H9 (cell line): ENCODE data around the gene BIN1. TPM values are rescaled to one million over a fixed set of nuclear protein-coding genes. Genes with fewer than 3 reads are reported as not detected.

Experiments used
- DNase-seq: peaks from one replicate; pipeline ENCODE4 v3.0.0-alpha.2; 2017
- H2AFZ ChIP-seq: one replicate; pipeline ENCODE4 v1.6.1; 2013; ENCODE audit warnings: mild to moderate bottlenecking, low read length, control low read depth, moderate library complexity
- H2AK5ac ChIP-seq: 2 replicates; pipeline ENCODE4 v1.6.1; 2013; ENCODE audit warnings: low read length, control low read depth, mixed read lengths; ENCODE audit not compliant: insufficient read length
- H2BK120ac ChIP-seq: one replicate; pipeline ENCODE4 v1.6.1; 2013; ENCODE audit warnings: low read depth, mild to moderate bottlenecking, low read length, control low read depth, inconsistent platforms; ENCODE audit not compliant: poor library complexity, severe bottlenecking
- H2BK12ac ChIP-seq: 2 replicates; pipeline ENCODE4 v1.6.1; 2013; ENCODE audit warnings: low read length, control low read depth, mixed read lengths, low read depth; ENCODE audit not compliant: insufficient read length
- H2BK15ac ChIP-seq: 2 replicates; pipeline ENCODE4 v1.6.1; 2013; ENCODE audit warnings: low read depth, low read length, control low read depth
- H2BK20ac ChIP-seq: one replicate; pipeline ENCODE4 v1.6.1; 2013; ENCODE audit warnings: low read depth, mild to moderate bottlenecking, low read length, control low read depth, inconsistent platforms; ENCODE audit not compliant: poor library complexity, severe bottlenecking
- H2BK5ac ChIP-seq: 2 replicates; pipeline ENCODE4 v1.6.1; 2013; ENCODE audit warnings: low read length, control low read depth, mixed read lengths; ENCODE audit not compliant: insufficient read length
- H3K14ac ChIP-seq: 2 replicates; pipeline ENCODE4 v1.6.1; 2013; ENCODE audit warnings: low read length, control low read depth; ENCODE audit not compliant: insufficient read depth
- H3K18ac ChIP-seq: 2 replicates; pipeline ENCODE4 v1.6.1; 2013; ENCODE audit warnings: low read depth, mild to moderate bottlenecking, mixed read lengths, low read length, control low read depth; ENCODE audit not compliant: insufficient read length
- H3K23ac ChIP-seq: 2 replicates; pipeline ENCODE4 v1.6.1; 2013; ENCODE audit warnings: low read length, control low read depth, mixed read lengths, low read depth; ENCODE audit not compliant: insufficient read length
- H3K23me2 ChIP-seq: 2 replicates; pipeline ENCODE4 v1.6.1; 2013; ENCODE audit warnings: low read depth, mild to moderate bottlenecking, mixed read lengths, low read length, control low read depth; ENCODE audit not compliant: insufficient read length, poor library complexity, severe bottlenecking
- H3K27ac ChIP-seq: 2 replicates; pipeline ENCODE4 v1.5.1; 2013; ENCODE audit warnings: low read length, control low read depth, mixed read lengths, low read depth; ENCODE audit not compliant: insufficient read length
- H3K27me3 ChIP-seq: 2 replicates; pipeline ENCODE4 v1.6.1; 2013; ENCODE audit warnings: low read length, control low read depth, inconsistent platforms; ENCODE audit not compliant: insufficient read depth
- H3K4ac ChIP-seq: 2 replicates; pipeline ENCODE4 v1.6.1; 2013; ENCODE audit warnings: low read depth, mild to moderate bottlenecking, control low read depth, inconsistent platforms, low read length, moderate library complexity
- H3K4me1 ChIP-seq: 2 replicates; pipeline ENCODE4 v1.6.1; 2013; ENCODE audit warnings: low read length, control low read depth, inconsistent platforms; ENCODE audit not compliant: insufficient read depth
- H3K4me2 ChIP-seq: 2 replicates; pipeline ENCODE4 v1.6.1; 2013; ENCODE audit warnings: low read length, control low read depth, mixed read lengths; ENCODE audit not compliant: insufficient read length, insufficient read depth
- H3K56ac ChIP-seq: 2 replicates; pipeline ENCODE4 v1.6.1; 2013; ENCODE audit warnings: low read depth, mild to moderate bottlenecking, mixed read lengths, low read length, control low read depth; ENCODE audit not compliant: insufficient read length
- H3K79me1 ChIP-seq: 2 replicates; pipeline ENCODE4 v1.6.1; 2013; ENCODE audit warnings: low read depth, mild to moderate bottlenecking, moderate library complexity, low read length, control low read depth, inconsistent platforms; ENCODE audit not compliant: insufficient read depth, poor library complexity, severe bottlenecking
- H3K79me2 ChIP-seq: 2 replicates; pipeline ENCODE4 v1.6.1; 2013; ENCODE audit warnings: low read length, control low read depth, inconsistent platforms; ENCODE audit not compliant: insufficient read depth
- H3K9ac ChIP-seq: 2 replicates; pipeline ENCODE4 v1.6.1; 2013; ENCODE audit warnings: low read length, control low read depth, mixed read lengths; ENCODE audit not compliant: insufficient read length; ENCODE audit errors: extremely low read depth
- H3K9me3 ChIP-seq: one replicate; pipeline ENCODE4 v1.6.1; 2013; ENCODE audit warnings: low read depth, low read length, inconsistent platforms; ENCODE audit not compliant: control insufficient read depth
- H3T11ph ChIP-seq: one replicate; pipeline ENCODE4 v1.6.1; 2013; ENCODE audit warnings: mild to moderate bottlenecking, low read length, control low read depth, inconsistent platforms
- H4K20me1 ChIP-seq: one replicate; pipeline ENCODE4 v1.6.1; 2013; ENCODE audit not compliant: control insufficient read depth, insufficient read length, insufficient read depth
- H4K5ac ChIP-seq: 2 replicates; pipeline ENCODE4 v1.6.1; 2013; ENCODE audit warnings: low read depth, mild to moderate bottlenecking, mixed read lengths, low read length, control low read depth; ENCODE audit not compliant: insufficient read length
- H4K8ac ChIP-seq: replicated peaks from 2 replicates; pipeline ENCODE4 v1.6.1; 2013; ENCODE audit warnings: low read length, control low read depth, mixed read lengths, low read depth; ENCODE audit not compliant: insufficient read length
- H4K91ac ChIP-seq: 2 replicates; pipeline ENCODE4 v1.6.1; 2013; ENCODE audit warnings: low read depth, mild to moderate bottlenecking, moderate library complexity, mixed read lengths, low read length, control low read depth; ENCODE audit not compliant: insufficient read length
- H3K27ac Mint-ChIP-seq, 3 experiments: 2 replicates in 2 of 3; 3 replicates in 1 of 3; pipeline ENCODE4 v1.8.0; 2020 to 2021; ENCODE audit warnings: mixed read lengths in 3 of 3, mild to moderate bottlenecking in 1 of 3, moderate library complexity in 1 of 3
- H3K27me3 Mint-ChIP-seq: 2 replicates; pipeline ENCODE4 v1.8.0; 2021; ENCODE audit warnings: low read depth, mild to moderate bottlenecking, moderate library complexity, mixed read lengths
- H3K36me3 Mint-ChIP-seq, 3 experiments: 2 replicates in 2 of 3; 3 replicates in 1 of 3; pipeline ENCODE4 v1.8.0; 2020 to 2021; ENCODE audit warnings: low read depth in 3 of 3, mixed read lengths in 3 of 3; ENCODE audit not compliant: insufficient read depth in 1 of 3
- H3K4me1 Mint-ChIP-seq, 2 experiments: 2 replicates each; pipeline ENCODE4 v1.8.0; 2020; ENCODE audit warnings: mixed read lengths in 2 of 2
- H3K4me3 Mint-ChIP-seq, 2 experiments: 2 replicates in 1 of 2; 3 replicates in 1 of 2; pipeline ENCODE4 v1.8.0; 2020 to 2021; ENCODE audit warnings: mild to moderate bottlenecking in 2 of 2, mixed read lengths in 2 of 2, moderate library complexity in 1 of 2
- H3K9me3 Mint-ChIP-seq, 2 experiments: 2 replicates in 1 of 2; 3 replicates in 1 of 2; pipeline ENCODE4 v1.8.0; 2020; ENCODE audit warnings: mild to moderate bottlenecking in 2 of 2, mixed read lengths in 2 of 2, moderate library complexity in 1 of 2
- WGBS: extraction: QIAGEN DNeasy Blood & Tissue Kit; methylation state at CpG from one replicate; pipeline ENCODE4 v1.1.7; 2013; ENCODE audit warnings: missing lambda C conversion rate, low lambda C conversion rate, mixed read lengths; ENCODE audit not compliant: insufficient read length; ENCODE audit errors: extremely low coverage; 5-methylcytosine and 5-hydroxymethylcytosine counted together
- total RNA-seq: library from RNA; stranded (reverse); gene quantifications from 2 replicates; pipeline ENCODE4 v1.2.1, GENCODE V29; 2021
- TF ChIP-seq, protein P1 (sequence below): fragments of 200-600 bp; sonication (generic); conservative IDR thresholded peaks from 3 replicates; pipeline ENCODE4 v1.8.0; 2021; ENCODE audit warnings: antibody characterized with exemption, mild to moderate bottlenecking

Gene BIN1
- total RNA-seq, 1 experiment from 2014 or later, result 32.0 TPM

GRCh38 chr2:127143841-127144782 lies 37.2 kb upstream of the BIN1 start:
- no peak overlapping the region for H2BK20ac ChIP-seq
- no peak overlapping the region for H2AK5ac ChIP-seq
- no peaks in the 10 kb centered on the region for H4K20me1 ChIP-seq
- no peak overlapping the region for H3K18ac ChIP-seq
- no peak overlapping the region for H3K4ac ChIP-seq
- no peaks in the 10 kb centered on the region for H3K4me1 ChIP-seq
- no peak overlapping the region for H3K23ac ChIP-seq
- TF ChIP-seq, protein P1, sequence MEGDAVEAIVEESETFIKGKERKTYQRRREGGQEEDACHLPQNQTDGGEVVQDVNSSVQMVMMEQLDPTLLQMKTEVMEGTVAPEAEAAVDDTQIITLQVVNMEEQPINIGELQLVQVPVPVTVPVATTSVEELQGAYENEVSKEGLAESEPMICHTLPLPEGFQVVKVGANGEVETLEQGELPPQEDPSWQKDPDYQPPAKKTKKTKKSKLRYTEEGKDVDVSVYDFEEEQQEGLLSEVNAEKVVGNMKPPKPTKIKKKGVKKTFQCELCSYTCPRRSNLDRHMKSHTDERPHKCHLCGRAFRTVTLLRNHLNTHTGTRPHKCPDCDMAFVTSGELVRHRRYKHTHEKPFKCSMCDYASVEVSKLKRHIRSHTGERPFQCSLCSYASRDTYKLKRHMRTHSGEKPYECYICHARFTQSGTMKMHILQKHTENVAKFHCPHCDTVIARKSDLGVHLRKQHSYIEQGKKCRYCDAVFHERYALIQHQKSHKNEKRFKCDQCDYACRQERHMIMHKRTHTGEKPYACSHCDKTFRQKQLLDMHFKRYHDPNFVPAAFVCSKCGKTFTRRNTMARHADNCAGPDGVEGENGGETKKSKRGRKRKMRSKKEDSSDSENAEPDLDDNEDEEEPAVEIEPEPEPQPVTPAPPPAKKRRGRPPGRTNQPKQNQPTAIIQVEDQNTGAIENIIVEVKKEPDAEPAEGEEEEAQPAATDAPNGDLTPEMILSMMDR, result no peak; the same call in 2 of the 3 replicates
- H3K9me3 Mint-ChIP-seq, result peaks cover 3% of the 10 kb centered on the region in 2 experiments; a peak in 3 of 5 replicates
- no peak overlapping the region for H3K9ac ChIP-seq
- no peaks in the 10 kb centered on the region for H3K9me3 ChIP-seq
- H3K36me3 Mint-ChIP-seq, result peaks cover 0 to 3% (median 0%) of the 10 kb centered on the region in 3 experiments; a peak in 2 of 7 replicates
- H3T11ph ChIP-seq, result no peak overlapping the region
- no peak overlapping the region for H4K91ac ChIP-seq
- H3K27me3 ChIP-seq, result no peaks in the 10 kb centered on the region
- no peak overlapping the region for H3K56ac ChIP-seq
- H3K4me1 Mint-ChIP-seq, result peaks cover 9% of the 10 kb centered on the region in 2 experiments
- H4K8ac ChIP-seq, result no peak overlapping the region
- no peak overlapping the region for H4K5ac ChIP-seq
- no peak overlapping the region for H3K14ac ChIP-seq
- H3K79me2 ChIP-seq, result no peaks in the 10 kb centered on the region
- no peak for DNase-seq
- H2BK120ac ChIP-seq, result no peak overlapping the region
- no peak overlapping the region for H3K4me3 Mint-ChIP-seq
- no peak overlapping the region for H3K27ac Mint-ChIP-seq
- H2BK15ac ChIP-seq, result no peak overlapping the region
- H3K23me2 ChIP-seq, result no peaks in the 10 kb centered on the region
- WGBS, result no CpG with 5 or more reads among the region's 11 CpGs
- H3K27ac ChIP-seq, result no peak overlapping the region
- H3K27me3 Mint-ChIP-seq, result no peaks in the 10 kb centered on the region; the same call in none of the 2 replicates
- no peak overlapping the region for H2AFZ ChIP-seq
- no peak overlapping the region for H3K4me2 ChIP-seq
- H3K79me1 ChIP-seq, result no peaks in the 10 kb centered on the region
- H2BK5ac ChIP-seq, result no peak overlapping the region
- no peak overlapping the region for H2BK12ac ChIP-seq
